Limb (tissue), 2 donors: ENCODE data around the gene SLC44A3.

Source experiments
- DNase-seq, 2 donors: peaks; one replicate each; pipeline ENCODE4 v3.0.0-alpha.2; 2016; ENCODE audit errors: extremely low spot score in 2 of 2

SLC44A3 gene, protein sequence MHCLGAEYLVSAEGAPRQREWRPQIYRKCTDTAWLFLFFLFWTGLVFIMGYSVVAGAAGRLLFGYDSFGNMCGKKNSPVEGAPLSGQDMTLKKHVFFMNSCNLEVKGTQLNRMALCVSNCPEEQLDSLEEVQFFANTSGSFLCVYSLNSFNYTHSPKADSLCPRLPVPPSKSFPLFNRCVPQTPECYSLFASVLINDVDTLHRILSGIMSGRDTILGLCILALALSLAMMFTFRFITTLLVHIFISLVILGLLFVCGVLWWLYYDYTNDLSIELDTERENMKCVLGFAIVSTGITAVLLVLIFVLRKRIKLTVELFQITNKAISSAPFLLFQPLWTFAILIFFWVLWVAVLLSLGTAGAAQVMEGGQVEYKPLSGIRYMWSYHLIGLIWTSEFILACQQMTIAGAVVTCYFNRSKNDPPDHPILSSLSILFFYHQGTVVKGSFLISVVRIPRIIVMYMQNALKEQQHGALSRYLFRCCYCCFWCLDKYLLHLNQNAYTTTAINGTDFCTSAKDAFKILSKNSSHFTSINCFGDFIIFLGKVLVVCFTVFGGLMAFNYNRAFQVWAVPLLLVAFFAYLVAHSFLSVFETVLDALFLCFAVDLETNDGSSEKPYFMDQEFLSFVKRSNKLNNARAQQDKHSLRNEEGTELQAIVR

DNA sequence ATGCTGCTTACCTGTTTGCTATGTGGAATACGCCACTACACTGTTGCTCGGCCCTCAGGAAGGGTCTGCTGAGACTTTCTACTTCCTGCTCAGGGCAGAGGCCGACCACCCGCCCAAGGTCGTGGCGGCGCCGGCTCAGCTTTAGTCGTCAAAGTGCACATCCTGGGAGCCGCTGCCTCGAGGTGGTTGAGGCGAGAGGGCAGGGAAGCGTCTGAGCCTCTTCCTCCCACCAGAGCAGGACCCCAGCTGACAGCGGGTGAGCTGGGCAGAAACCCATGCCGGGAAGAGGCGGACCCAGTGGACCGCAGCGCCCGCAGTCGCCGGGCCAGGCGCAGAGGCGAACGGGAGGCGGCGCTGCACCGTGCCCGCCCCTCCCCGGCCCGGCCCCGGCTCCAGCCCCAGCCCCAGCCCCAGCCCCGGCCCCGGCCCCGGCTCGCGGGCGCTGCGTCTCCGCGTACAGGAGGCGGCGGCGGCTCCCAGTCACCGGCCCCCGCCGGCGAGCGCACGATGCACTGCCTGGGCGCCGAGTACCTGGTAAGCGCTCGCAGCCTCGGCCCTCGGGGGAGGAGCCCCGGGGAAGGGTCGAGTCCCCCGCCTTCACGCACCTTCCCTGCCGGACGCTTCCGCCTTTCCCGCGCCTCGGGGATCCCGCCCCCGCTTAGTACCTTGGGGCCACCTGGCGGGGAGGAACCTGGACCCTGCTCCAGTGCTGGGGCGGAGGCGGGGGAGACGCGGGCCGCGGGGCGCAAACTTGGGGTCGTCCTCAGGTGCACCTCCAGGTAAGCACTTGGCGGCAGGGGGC is at the start of gene SLC44A3:
SLC44A3 (plus strand) TSS at position 413 of the 802 bp plus-strand sequence; CDS start at position 508, 95 bp downstream.
- DNase-seq = peak in 1 of 2 donors; percentile 77

DNA sequence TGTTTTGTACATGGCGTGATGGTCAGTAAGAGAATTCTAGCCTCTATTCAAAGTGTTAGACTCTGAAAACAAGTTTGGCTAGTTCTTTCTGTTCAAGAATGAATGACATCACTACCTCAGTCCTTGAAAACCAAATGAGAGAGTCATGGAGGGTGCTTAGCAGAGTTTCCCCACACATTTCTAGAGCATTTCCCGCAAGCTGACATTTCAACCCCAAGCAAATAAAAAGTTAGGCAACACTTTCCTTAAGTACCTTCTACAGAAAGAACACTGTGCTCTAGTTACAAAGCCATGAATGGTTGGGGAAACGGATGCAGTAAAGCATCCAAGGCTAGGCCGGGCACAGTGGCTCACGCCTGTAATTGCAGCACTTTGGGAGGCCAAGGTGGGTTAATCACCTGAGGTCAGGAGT is 47.9 kb upstream of the SLC44A3 start:
- no peak for DNase-seq

DNA sequence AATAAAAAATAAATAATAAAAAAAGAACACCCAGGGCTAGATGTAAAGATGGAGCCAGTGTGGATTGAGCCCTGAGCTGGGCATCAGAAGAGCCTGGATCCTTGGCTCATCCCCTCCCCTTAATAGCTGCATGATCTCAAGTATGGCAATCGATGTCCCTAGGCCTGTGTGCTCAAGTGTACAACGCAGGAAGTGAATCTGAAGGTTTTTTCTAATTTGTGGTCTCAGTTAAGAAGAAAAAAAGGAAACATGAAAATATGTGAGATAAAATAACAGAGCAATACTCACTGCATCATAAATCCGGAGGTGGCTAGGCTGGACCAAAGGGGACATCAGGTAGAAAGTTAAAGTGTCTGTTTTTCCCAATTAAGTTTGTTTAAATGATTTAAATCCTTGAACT is 47.3 kb upstream of the SLC44A3 start:
- no peak for DNase-seq

DNA sequence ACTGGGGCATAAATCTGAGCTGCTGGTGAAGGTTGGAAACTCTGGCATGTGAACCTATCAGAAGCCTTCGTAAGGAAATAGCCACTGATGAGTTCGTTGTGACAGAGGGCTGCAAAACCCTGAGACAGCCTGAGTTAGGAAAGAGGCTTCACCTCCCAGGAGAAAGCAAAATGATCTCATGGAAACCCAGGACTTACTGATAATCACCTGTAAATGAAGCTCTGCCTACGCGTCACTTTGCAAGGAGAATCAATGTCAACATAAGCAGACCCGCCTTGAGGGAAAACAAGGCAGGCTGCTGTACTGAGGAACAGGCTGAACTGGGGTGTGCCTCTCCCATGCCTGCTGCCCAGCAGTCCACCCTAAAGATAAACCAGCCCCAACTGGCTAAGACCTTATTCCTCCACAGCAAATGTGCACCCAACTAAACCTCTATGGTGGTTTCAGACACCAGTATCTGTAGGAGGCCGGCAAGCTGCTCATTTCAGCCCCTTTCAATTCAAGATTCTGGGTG is 46.8 kb upstream of the SLC44A3 start:
- DNase-seq = no peak

DNA sequence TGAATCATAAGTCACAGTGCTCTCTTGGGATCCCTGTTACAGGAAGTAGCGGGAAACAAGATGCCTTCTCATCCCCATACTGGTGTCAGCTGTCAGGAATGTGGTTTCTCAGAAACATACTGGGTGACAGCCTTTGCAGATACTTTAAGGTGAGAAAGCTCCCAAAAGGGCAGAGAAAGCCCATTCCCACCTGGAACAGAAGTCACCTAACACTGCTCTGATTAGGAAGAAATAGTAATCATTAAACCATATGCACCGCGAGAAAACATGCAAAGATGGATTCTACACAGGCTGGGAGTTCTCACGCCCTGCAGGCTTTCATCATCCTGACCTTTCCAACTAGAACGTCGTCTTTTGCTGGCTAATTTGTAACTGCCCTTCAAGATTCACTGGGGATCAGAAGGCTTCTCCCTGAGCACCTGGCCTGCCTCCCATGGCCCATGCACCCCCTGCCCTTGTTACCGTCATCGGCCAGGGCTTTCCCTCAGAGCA is 46.2 kb upstream of the SLC44A3 start:
- DNase-seq = no peak

DNA sequence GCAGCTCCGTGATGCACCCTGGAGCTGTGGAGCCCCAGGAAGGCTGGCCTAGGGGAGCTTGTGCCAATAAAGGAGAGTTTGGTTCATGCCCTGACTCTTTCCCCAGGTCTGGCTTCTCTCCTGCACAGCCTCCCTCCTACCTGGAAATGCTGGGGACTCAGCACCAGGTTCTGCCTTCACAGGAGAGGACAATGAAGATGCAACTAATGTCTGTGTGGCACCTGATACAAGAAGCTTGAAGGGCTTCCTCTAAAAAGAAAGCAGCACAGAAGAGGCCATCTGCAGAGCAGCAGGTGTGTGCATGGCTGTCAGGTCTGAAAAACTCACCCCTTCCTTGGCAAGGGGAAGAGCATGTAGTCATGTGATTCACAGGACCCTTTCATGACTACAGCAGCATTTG is 43.7 kb upstream of the SLC44A3 start:
- no peak for DNase-seq

DNA sequence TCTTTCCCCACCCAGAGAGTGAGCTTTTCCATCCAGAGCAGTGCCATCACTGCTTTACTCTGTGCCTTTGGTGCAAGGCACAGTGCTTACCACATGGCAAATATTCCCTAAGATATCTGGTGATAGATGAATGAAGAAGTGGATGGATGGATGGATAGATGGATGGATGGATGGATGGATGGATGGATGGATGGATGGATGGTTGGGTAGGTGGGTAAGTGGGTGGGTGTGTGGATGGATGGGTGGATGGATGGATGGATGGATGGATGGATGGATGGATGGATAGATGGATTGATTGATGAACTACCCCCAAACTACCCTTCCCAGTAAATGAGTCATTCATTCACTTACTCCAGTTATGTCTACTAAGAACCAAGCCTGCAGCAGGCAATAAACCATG is 42.9 kb upstream of the SLC44A3 start:
- no peak for DNase-seq

DNA sequence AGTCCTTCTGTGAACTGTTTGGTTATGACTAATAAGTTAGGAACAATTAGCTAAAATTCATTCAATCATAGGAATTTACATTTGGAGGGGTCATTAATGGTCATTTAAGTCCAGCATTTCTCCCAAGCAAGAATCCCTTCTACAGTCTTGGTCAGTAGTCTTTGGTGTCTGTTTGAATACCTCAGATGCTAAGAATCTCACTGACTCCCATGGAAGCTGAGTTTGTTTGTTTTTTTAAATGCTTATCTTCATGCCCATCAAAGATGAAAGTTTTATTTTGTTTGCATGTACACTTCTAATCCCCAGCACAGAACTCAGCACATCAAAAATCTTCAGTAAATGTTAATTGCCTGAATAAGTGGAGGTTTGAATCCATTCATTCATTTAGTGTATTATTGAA is 41.3 kb upstream of the SLC44A3 start:
- no peak for DNase-seq

DNA sequence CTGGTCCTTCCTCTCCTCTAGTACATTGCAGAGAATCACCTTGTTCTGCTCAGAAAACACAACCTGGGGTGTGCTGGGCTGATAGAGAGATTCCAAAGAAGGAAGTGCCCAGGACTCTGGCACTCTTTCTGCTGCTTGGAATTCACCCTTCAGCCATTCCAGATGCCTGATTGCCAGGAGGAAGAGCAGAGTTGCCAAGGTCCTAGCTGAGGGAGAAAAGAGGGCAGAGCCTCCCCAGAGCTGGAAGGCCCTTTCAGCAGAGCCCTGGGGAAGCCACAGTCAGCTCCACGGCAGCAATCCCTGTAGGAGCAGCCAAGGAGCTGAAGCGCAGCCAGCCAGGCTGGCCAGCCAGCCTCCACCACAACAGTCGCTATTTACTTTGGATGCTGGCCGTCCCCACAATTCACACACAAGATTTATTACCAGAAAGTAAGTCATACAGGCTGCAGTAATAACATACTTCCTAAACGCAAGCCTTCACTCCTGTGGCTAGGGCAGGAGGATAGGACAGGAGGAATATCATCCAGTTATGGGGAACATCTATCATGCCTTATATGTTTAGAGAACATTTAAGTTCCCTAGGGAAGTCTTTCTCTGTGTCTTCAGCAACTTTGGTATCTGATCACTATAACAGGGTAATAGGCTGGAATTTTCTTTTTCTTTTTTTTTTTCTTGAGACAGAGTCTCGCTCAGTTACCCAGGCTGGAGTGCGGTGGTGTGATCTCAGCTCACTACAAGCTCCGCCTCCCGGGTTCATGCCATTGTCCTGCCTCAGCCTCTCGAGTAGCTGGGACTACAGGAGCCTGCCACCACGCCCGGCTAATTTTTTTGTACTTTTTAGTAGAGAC is 36.6 kb upstream of the SLC44A3 start:
- DNase-seq = peak; percentile 52 to 75

DNA sequence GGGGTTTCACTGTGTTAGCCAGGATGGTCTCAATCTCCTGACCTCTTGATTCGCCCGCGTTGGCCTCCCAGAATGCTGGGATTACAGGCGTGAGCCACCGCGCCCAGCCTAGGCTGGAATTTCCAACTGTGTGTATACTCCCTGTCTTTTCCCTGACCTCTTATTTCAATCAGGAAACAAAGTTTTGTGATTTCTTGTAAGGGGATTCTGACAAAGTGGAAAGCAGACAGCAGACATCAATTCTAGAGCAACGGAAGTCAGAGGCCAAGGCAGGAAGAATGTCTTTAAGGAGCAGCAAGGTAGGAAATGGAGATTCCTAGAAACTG is 36.0 kb upstream of the SLC44A3 start:
- no peak for DNase-seq

DNA sequence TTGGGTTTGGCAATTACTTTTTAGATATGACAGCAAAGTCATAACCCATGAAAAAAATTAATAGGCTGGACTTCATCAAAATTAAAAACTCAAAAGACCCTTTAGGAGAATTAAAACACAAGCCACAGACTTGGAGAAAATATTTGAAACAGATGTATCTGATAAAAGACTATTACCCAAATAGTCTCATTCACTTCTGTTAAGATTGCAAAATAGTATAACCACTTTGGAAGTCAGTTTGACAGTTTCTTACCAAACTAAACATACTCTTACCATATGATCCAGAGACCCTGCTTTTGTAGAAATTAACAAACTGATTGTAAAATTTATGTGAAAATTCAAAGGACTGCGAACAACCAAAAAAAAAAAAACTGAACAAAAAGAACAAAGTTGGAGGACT is 32.5 kb upstream of the SLC44A3 start:
- DNase-seq = no peak

DNA sequence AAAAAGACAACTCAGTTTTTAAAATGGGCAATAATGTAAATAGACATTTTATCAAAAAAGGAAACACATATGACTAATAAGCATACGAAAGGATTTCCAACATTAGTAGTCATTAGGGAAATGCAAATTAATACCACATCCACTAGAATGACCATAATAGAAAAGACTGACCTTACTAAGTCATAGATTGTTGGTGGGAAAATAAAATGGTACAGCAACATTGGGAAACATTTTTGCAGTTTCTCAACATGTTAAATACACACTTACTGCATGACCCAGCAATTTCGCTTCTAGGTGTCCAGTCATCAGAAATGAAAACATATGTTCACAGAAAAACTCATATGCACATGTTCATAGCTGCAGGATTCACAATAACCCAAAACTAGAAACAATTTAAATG is 29.9 kb upstream of the SLC44A3 start:
- DNase-seq = no peak

DNA sequence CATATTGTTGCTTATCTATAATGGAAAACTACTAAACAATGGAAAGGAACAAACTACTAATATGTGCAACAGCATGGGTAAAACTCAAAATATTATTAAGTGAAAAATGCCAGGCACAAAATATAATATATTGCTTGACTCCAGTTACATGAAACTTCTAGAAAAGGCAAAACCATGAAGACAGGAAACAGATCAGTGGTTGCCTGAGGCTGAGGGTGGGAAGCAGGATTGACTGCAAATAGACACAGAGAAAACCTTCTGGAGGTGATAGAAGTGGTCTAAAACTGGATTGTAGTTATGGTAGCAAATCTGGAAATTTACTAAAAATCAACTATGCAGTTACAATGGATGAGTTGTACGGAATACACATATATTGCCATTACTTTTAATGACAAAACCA is 29.5 kb upstream of the SLC44A3 start:
- no peak for DNase-seq

DNA sequence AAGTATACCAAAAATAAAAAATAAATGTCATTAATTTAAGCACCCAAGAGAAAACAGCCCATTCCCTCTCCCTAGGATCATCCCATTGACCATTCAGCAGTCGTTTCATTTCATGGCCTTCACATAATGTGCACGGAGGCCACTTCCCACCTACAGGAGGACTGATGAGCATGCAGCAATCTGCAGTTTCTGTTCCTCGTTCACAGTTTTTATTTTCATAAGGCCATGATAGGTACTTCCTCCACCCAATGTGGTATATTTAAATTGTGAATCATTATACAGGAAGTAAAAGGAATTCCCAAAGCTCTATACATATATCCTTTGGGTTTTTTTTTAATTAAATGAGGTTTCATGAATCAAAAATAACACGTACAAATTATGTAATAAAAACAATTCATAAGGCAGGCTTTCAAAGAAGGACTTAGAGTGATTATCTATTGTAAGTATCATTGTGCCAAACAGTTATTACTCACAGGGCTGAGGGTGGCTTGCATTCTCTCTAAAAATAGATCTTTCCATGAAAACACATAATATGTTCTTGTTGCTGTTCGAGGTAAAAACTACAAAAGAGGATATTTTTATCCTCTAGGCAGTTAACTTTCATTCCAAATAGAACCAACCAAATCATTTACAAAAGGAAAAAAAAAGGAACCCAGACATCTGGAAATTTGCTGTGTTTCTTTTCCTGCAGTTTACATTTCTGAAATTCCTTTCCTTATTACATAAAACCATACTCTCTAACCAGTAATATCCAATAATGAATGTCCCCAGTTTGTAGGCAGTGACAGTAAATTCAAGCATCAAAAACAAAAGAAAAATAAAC is 27.5 kb upstream of the SLC44A3 start:
- DNase-seq = peak in 1 of 2 donors; percentile 42

DNA sequence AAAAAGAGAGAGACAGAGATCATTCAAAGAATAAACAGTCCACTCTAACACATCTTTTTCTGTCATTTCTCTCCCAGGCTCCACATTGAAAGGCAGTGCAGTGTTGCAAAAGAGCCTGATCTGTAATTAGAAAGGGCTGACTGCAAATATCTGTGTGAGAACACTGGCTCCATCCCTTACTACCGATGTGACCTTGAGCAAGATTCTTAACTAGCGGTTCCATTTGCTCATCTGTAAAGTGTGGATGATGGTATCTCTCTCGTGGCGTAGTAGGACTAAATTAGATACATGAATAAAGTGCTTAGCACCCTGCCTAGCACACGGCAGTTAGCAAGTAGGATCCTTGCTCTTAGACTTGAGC is 26.9 kb upstream of the SLC44A3 start:
- DNase-seq = no peak

DNA sequence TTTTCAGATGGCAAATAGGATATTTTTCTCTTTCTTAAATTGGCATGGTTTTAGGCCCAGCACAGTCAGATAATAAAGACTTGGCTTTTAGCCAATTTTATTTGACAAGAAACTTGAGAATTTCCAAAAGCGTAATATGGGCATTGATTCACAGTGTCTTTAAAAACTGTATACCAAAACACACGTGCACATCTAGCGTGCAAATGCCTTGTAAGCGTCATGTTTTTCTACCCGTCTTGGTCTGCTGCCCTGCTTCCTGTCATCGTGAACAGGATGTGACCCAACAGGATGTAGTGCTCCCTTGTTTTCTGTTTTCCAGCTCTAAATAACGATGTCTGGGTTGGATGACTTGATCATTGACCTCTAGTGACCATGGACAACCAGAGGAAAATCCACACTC is 24.7 kb upstream of the SLC44A3 start:
- DNase-seq = no peak

DNA sequence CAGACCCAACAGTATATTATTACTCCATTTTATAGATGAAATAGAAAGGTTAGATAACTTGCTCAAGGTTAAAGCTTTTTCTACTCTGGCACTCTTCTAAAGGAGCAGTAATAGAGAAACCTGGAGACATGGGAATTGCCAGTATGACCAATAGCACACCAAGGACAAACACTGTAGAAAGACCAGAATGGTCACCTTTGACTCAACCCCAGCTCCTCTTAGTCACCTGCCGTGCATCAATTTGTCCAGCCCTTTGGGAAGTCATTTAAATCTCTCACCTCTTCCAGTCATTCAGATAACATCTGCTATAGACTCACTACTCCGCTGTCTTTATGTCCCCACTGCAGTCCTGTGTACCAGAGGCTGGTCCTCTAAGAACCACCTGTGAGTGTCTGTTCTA is 23.9 kb upstream of the SLC44A3 start:
- no peak for DNase-seq

DNA sequence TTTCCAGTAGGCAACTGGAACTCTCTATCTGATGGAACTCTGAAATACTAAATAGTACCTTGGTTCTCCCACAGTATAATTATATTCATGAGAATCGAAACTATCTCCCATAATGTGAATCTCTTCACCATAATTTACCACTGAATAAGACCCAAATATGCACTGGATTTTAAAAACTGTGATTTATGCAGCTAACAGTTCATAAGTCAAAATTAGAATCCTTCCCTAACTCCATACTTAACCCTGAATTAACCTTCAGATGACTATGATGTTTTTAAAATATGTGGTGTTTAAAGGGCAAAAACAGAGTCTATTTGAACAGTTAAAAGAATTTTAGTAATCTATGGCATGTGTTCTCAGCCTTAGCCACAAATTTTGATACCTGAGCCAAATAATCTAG is 22.9 kb upstream of the SLC44A3 start:
- DNase-seq = no peak

DNA sequence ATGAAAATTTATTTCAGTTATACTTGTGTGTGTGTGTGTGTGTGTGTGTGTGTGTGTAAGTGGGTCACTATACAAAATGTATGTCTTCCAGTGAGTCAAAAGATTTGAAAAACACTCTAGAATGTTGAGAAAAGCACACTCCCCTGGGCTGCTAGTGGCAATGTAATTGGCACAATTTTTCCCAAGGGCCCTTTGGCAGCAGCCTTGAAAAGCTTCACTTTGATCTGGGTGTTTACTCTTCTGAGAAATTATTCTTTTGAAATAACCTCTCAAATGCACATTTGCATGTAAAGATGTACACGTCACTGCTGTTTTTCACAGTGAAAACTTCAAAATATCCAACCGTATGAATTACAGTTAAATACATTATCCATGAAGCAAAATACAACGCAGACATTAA is 22.1 kb upstream of the SLC44A3 start:
- no peak for DNase-seq

DNA sequence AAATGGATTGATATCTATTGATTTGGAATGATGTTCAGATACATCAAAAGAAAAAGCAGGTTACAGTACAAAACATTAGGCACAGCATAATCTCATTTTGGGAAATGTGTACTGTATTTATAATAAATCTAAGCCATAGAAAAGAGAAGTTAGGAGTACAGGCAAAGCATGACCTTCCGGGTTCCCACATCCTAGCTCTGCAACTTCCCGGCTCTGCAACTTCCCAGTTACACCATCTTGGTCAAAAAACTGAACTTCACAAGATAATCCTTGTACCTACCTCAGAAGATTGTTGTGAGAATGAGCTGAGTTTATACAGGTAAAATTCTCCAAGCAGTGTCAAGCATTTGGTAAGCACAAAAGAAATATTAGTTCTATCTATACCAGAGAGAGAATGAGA is 21.7 kb upstream of the SLC44A3 start:
- no peak for DNase-seq
